Astrocyte (in vitro differentiated cells and primary cell): ENCODE data around the gene DUOXA1.

ENCODE experiments used
- CTCF ChIP-seq: IDR thresholded peaks from 2 replicates; pipeline ENCODE4 v1.5.1; 2011; ENCODE audit warnings: low read depth, mild to moderate bottlenecking, inconsistent platforms, low read length, moderate library complexity; ENCODE audit not compliant: insufficient read depth
- EZH2 ChIP-seq: IDR thresholded peaks from 2 replicates; pipeline ENCODE4 v1.6.1; 2012; ENCODE audit warnings: mild to moderate bottlenecking, low read length, inconsistent platforms; ENCODE audit not compliant: insufficient read depth

- TF ChIP-seq CTCF (no peak), EZH2 (no peak)
These were observed 15.1 kb upstream of the DUOXA1 start for GRCh38 chr15:45144775-45145174.
